Left lobe of liver (tissue), 2 donors: ENCODE results near the gene NEDD4. TPM values are rescaled to one million over a fixed set of nuclear protein-coding genes. Genes with fewer than 3 reads are reported as not detected.
"Not testable (repeated sequence)": the region's sequence is repeated elsewhere in the genome, so short reads cannot be mapped to it uniquely, and the experiment has no call there.

Experiments
- ATAC-seq: fragments of 200-7000 bp; cut with Tn5 transposase; one replicate; pipeline ENCODE4 v1.9.1; 2020; ENCODE audit warnings: mild to moderate bottlenecking, moderate library complexity
- DNase-seq: peaks from one replicate; pipeline ENCODE4 v3.0.0-alpha.2; 2020; ENCODE audit warnings: low spot score
- total RNA-seq: library from RNA; stranded (reverse); gene quantifications from one replicate; pipeline ENCODE4 v1.2.1, GENCODE V29; 2021
- donor health status: DM: no; HTN: no; CAD: no; lungs with moderate emphysema.
- donor health status: DM: no; HTN: yes; CAD: no.

Gene NEDD4
- total RNA-seq, 1 donor from 2014 or later, result 15.3 TPM

GRCh38 chr15:55897560-55898336 lies 95.7 kb downstream of the NEDD4 start:
- DNase-seq, result peak; percentile 51
- peak; percentile 97 for ATAC-seq

GRCh38 chr15:55894399-55894965 lies 98.9 kb downstream of the NEDD4 start:
- no peak for ATAC-seq
- no peak for DNase-seq

- no peak for DNase-seq
- no peak for ATAC-seq
Measured at GRCh38 chr15:55893852-55894251, 99.6 kb downstream of the NEDD4 start.

- ATAC-seq, result no peak
- no peak for DNase-seq
Measured at GRCh38 chr15:55891196-55891595, 102.2 kb downstream of the NEDD4 start.

GRCh38 chr15:55884223-55884622 lies 109.2 kb downstream of the NEDD4 start:
- no peak for ATAC-seq
- DNase-seq, result no peak

GRCh38 chr15:55879181-55879580 lies 114.2 kb downstream of the NEDD4 start:
- no peak for ATAC-seq
- DNase-seq, result no peak

GRCh38 chr15:55873024-55873720 lies 120.2 kb downstream of the NEDD4 start:
- no peak for ATAC-seq
- no peak for DNase-seq

- DNase-seq, result no peak
- no peak for ATAC-seq
Measured at GRCh38 chr15:55872471-55872870, 120.9 kb downstream of the NEDD4 start.

GRCh38 chr15:55869660-55870059 lies 123.8 kb downstream of the NEDD4 start:
- no peak for DNase-seq
- ATAC-seq, result no peak

GRCh38 chr15:55868707-55869106 lies 124.7 kb downstream of the NEDD4 start:
- no peak for DNase-seq
- peak; percentile 37 for ATAC-seq

- not testable (repeated sequence) for ATAC-seq, DNase-seq
Measured at GRCh38 chr15:55868291-55868690, 125.1 kb downstream of the NEDD4 start.

- ATAC-seq (no peak), DNase-seq (no peak)
Measured at GRCh38 chr15:55863911-55864310, 129.5 kb downstream of the NEDD4 start.

- no peak for ATAC-seq
- DNase-seq, result no peak
Measured at GRCh38 chr15:55861115-55861514, 132.3 kb downstream of the NEDD4 start.

- DNase-seq, result no peak
- no peak for ATAC-seq
Measured at GRCh38 chr15:55860468-55860867, 132.9 kb downstream of the NEDD4 start.

GRCh38 chr15:55859681-55860080 lies 133.7 kb downstream of the NEDD4 start:
- DNase-seq (no peak), ATAC-seq (no peak)

GRCh38 chr15:55858661-55859060 lies 134.8 kb downstream of the NEDD4 start:
- DNase-seq (no peak), ATAC-seq (no peak)

- ATAC-seq (no peak), DNase-seq (no peak)
Measured at GRCh38 chr15:55856506-55857164, 136.8 kb downstream of the NEDD4 start.

- DNase-seq (no peak), ATAC-seq (no peak)
Measured at GRCh38 chr15:55853134-55853533, 140.3 kb downstream of the NEDD4 start.

- peak; percentile 91 for ATAC-seq
- no peak for DNase-seq
Measured at GRCh38 chr15:55846116-55846707, 147.2 kb downstream of the NEDD4 start.

- DNase-seq, result not testable (repeated sequence)
Measured at GRCh38 chr15:55842897-55843296, 150.5 kb downstream of the NEDD4 start.

GRCh38 chr15:55835866-55836265 lies 157.5 kb downstream of the NEDD4 start:
- no peak for ATAC-seq
- no peak for DNase-seq

More at GRCh38 chr15:55842897-55843296, 150.5 kb downstream of the NEDD4 start:
- ATAC-seq, result not testable (repeated sequence)
